ENCODE measurements around the gene BEX4. TPM values are rescaled to one million over a fixed set of nuclear protein-coding genes. Genes with fewer than 3 reads are reported as not detected.
"Not testable (repeated sequence)": the region's sequence is repeated elsewhere in the genome, so short reads cannot be mapped to it uniquely, and the experiment has no call there.

BEX4 gene
- total RNA-seq, 6 experiments from 2014 or later: 0.19 to 1.4 (median 0.32) TPM

GRCh38 chrX:103211012-103211715 lies 3.7 kb upstream of the BEX4 start:
- DNase-seq: peak; percentile 10
- Mint-ChIP-seq H3K4me1 (ENCODE audit: low read depth) (peaks cover 5% of the 10 kb centered on the region; the same call in 1 of the 2 replicates), H3K4me3 (no peak overlapping the region), H3K27me3 (ENCODE audit: insufficient read depth) (peaks cover 4% of the 10 kb centered on the region), H3K36me3 (ENCODE audit: low read depth) (no peaks in the 10 kb centered on the region), H3K9me3 (no peaks in the 10 kb centered on the region), H3K27ac (no peak overlapping the region)
- peak; percentile 68 for TF ChIP-seq CTCF (IDR thresholded peaks at IDR 0.05)

- Mint-ChIP-seq H3K27ac (no peak overlapping the region), H3K36me3 (ENCODE audit: low read depth) (no peaks in the 10 kb centered on the region), H3K9me3 (no peaks in the 10 kb centered on the region), H3K4me1 (ENCODE audit: low read depth) (peaks cover 5% of the 10 kb centered on the region; the same call in 1 of the 2 replicates), H3K4me3 (no peak overlapping the region), H3K27me3 (ENCODE audit: insufficient read depth) (peaks cover 2% of the 10 kb centered on the region)
- no peak for DNase-seq
- no peak for TF ChIP-seq CTCF (IDR thresholded peaks at IDR 0.05)
Observed at GRCh38 chrX:103212749-103213457, 2.0 kb upstream of the BEX4 start.

GRCh38 chrX:103215425-103215991 lies 600 bp downstream of the BEX4 start:
- DNase-seq: no peak
- TF ChIP-seq CTCF (IDR thresholded peaks at IDR 0.05): no peak
- Mint-ChIP-seq H3K27me3 (ENCODE audit: insufficient read depth) (peaks cover 2% of the 10 kb centered on the region), H3K4me3 (no peak overlapping the region), H3K9me3 (no peaks in the 10 kb centered on the region), H3K4me1 (ENCODE audit: low read depth) (peaks cover 5% of the 10 kb centered on the region; the same call in 1 of the 2 replicates), H3K27ac (no peak overlapping the region), H3K36me3 (ENCODE audit: low read depth) (no peaks in the 10 kb centered on the region)

- DNase-seq: no peak
- no peak for TF ChIP-seq CTCF (IDR thresholded peaks at IDR 0.05)
- Mint-ChIP-seq H3K36me3 (ENCODE audit: low read depth) (no peaks in the 10 kb centered on the region), H3K4me3 (no peak overlapping the region), H3K27ac (no peak overlapping the region), H3K27me3 (ENCODE audit: insufficient read depth) (peaks cover 7% of the 10 kb centered on the region), H3K9me3 (peaks cover 9% of the 10 kb centered on the region; the same call in 1 of the 2 replicates), H3K4me1 (ENCODE audit: low read depth) (no peaks in the 10 kb centered on the region)
Observed at GRCh38 chrX:103220511-103221323, 5.8 kb downstream of the BEX4 start.

- not testable (repeated sequence) for DNase-seq; H3K27ac Mint-ChIP-seq; H3K4me3 Mint-ChIP-seq; H3K9me3 Mint-ChIP-seq; H3K4me1 Mint-ChIP-seq (ENCODE audit: low read depth); H3K36me3 Mint-ChIP-seq (ENCODE audit: low read depth)
- H3K27me3 Mint-ChIP-seq (ENCODE audit: insufficient read depth): peaks cover 16% of the 10 kb centered on the region
Observed at GRCh38 chrX:103225918-103226317, 11.0 kb downstream of the BEX4 start.
